ENCODE results near the gene ETF1.

DNA sequence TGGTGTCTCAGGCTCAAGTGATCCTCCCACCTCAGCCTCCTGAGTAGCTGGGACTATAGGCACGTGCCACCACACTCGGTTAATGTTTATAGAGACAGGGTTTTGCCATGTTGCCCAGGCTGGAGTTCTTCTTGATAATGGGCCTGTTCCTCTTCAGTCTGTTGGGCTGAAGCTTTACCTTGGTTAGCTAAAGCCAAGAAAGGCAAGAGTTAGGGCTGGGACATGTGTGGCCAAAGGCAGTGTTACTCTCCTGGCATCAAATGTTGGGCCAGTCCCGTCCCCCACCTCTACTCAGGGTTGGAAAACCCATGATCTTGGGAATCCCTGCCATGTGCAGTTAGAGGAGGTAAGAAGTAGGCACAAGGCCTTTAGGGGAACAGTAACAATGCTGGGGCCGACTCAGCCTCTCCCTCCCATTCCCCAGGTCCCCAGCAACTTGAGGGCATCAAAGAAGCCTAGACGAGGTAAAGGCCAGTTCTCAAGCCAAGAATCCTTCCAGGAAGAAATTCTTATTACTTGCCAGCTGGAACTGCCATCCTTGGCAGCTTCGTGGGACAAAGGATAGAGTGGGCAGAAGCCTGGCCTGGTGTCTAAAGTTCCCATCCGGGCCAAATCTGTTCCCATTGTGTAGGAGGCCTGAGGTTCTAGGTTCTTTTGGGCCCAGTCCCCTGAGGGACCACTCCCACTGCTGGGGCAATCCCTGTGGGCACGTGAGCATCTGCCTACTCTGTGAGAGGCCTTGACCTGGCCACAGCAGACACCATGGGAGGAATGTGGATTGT lies 73.3 kb downstream of the ETF1 start:
- TF ChIP-seq CTCF (IDR thresholded peaks at IDR 0.05) (no peak), ZFX (IDR thresholded peaks at IDR 0.05; ENCODE audit: borderline replicate concordance) (no peak)

All from 22Rv1 (cell line).